Loucy (cell line): ENCODE measurements around the gene XPNPEP2.
A peak's percentile ranks its signal among the peaks of the same experiment; 100 is the strongest.

Experiments
- H2AFZ ChIP-seq: fragments of 200-600 bp; sonication (generic); 2 replicates; pipeline ENCODE4 v1.6.0; 2016; ENCODE audit warnings: antibody characterized with exemption, mild to moderate bottlenecking, low read length, moderate library complexity
- H3F3A ChIP-seq: fragments of 200-600 bp; 2 replicates; pipeline ENCODE4 v1.6.0; 2016; ENCODE audit warnings: antibody characterized with exemption, low read depth, mild to moderate bottlenecking
- H3K27me3 ChIP-seq: fragments of 200-600 bp; sonication (generic); 2 replicates; pipeline ENCODE4 v1.6.1; 2014; ENCODE audit warnings: low read length, mild to moderate bottlenecking; ENCODE audit not compliant: insufficient read depth, poor library complexity, severe bottlenecking
- H3K36me3 ChIP-seq: fragments of 200-600 bp; sonication (generic); 2 replicates; pipeline ENCODE4 v1.6.1; 2016; ENCODE audit warnings: low read length; ENCODE audit not compliant: insufficient read depth
- H3K4me1 ChIP-seq: fragments of 200-600 bp; sonication (generic); 2 replicates; pipeline ENCODE4 v1.5.1; 2014; ENCODE audit warnings: low read length, mild to moderate bottlenecking; ENCODE audit not compliant: insufficient read depth, poor library complexity, severe bottlenecking
- H3K4me2 ChIP-seq: fragments of 200-600 bp; sonication (generic); 2 replicates; pipeline ENCODE4 v1.6.0; 2014; ENCODE audit warnings: antibody characterized with exemption, low read length, low read depth, mild to moderate bottlenecking; ENCODE audit not compliant: poor library complexity, severe bottlenecking
- H3K4me3 ChIP-seq: fragments of 200-600 bp; sonication (generic); 2 replicates; pipeline ENCODE4 v1.5.1; 2014; ENCODE audit warnings: low read length, mild to moderate bottlenecking, mixed read lengths; ENCODE audit not compliant: poor library complexity, severe bottlenecking
- H3K79me2 ChIP-seq: fragments of 200-600 bp; sonication (generic); 2 replicates; pipeline ENCODE4 v1.6.1; 2014; ENCODE audit warnings: low read length; ENCODE audit not compliant: insufficient read depth
- H3K9ac ChIP-seq: fragments of 200-600 bp; sonication (generic); 2 replicates; pipeline ENCODE4 v1.6.0; 2014; ENCODE audit warnings: mild to moderate bottlenecking, low read depth, low read length, moderate library complexity; ENCODE audit not compliant: poor library complexity, severe bottlenecking
- H3K9me2 ChIP-seq: fragments of 200-600 bp; sonication (generic); replicated peaks from 2 replicates; pipeline ENCODE4 v1.6.1; 2016; ENCODE audit warnings: low read depth, low read length, mixed read lengths
- H3K9me3 ChIP-seq: fragments of 200-600 bp; sonication (generic); 2 replicates; pipeline ENCODE4 v1.6.1; 2014; ENCODE audit warnings: mild to moderate bottlenecking, antibody characterized with exemption, low read length, low read depth; ENCODE audit not compliant: insufficient read depth
- H4K20me1 ChIP-seq: fragments of 200-600 bp; sonication (generic); 2 replicates; pipeline ENCODE4 v1.6.0; 2014; ENCODE audit warnings: antibody characterized with exemption, low read length, mild to moderate bottlenecking; ENCODE audit not compliant: insufficient read depth, poor library complexity, severe bottlenecking
- CTCF ChIP-seq: fragments of 200-600 bp; sonication (generic); conservative IDR thresholded peaks from 2 replicates; pipeline ENCODE4 v1.5.1; 2014; ENCODE audit warnings: mild to moderate bottlenecking, antibody characterized with exemption, low read length
- EZH2phosphoT487 ChIP-seq: fragments of 200-600 bp; IDR thresholded peaks from 2 replicates; pipeline ENCODE4 v1.6.1; 2018; ENCODE audit warnings: antibody characterized with exemption, mild to moderate bottlenecking, moderate library complexity, borderline replicate concordance

The XPNPEP2 gene

GRCh38 chrX:129771266-129771995, 32.7 kb downstream of the XPNPEP2 start:
- peaks cover 82% of the 10 kb centered on the region for H3K4me1 ChIP-seq
- H3K79me2 ChIP-seq: peaks cover 19% of the 10 kb centered on the region; the same call in 1 of the 2 replicates
- H3K9me3 ChIP-seq: no peaks in the 10 kb centered on the region
- no peaks in the 10 kb centered on the region for H3K27me3 ChIP-seq
- no peaks in the 10 kb centered on the region for H4K20me1 ChIP-seq
- H3F3A ChIP-seq: peaks cover 6% of the 10 kb centered on the region; the same call in 1 of the 2 replicates
- no peaks in the 10 kb centered on the region for H3K9me2 ChIP-seq
- no peak for TF ChIP-seq EZH2phosphoT487
- TF ChIP-seq CTCF: no peak
- H2AFZ ChIP-seq: no peak overlapping the region
- no peak overlapping the region for H3K4me3 ChIP-seq
- H3K4me2 ChIP-seq: peak overlapping the region; percentile 26
- peak overlapping the region; percentile 47 for H3K9ac ChIP-seq
- no peaks in the 10 kb centered on the region for H3K36me3 ChIP-seq

DNA sequence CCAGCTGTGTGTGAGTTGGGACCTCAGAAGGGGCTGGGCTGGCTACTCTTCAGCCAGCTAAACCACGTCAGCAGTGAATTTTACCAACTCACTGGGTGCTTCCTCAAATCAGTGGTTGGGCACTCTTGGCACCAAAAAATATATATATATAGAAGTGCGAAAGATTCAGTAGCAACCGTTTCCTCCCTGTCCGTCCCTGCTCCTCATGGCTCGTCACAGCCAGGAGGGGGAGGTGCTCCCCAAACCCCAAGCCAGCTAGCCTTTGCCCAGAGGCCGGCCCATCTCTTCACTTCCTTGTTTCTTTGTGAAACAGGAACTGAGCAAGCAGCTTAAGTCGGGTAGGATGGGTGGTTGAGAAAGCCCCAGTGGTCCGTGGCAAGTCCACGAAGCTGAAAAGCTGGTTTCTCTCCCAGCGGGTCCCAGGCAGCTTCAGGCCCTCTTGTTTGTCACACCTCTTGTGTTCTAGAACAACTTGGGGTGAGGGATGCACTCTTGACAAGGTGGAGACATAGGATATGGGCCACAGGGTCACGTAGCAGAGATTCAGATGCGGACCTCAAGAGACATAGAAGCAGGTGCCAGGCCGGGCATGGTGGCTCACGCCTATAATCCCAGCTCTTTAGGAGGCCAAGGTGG, 34.1 kb downstream of the XPNPEP2 start:
- peak overlapping the region; percentile 23 for H3K4me2 ChIP-seq

More for the DNA sequence above, 34.1 kb downstream of the XPNPEP2 start:
- peaks cover 80% of the 10 kb centered on the region for H3K4me1 ChIP-seq
- H3K79me2 ChIP-seq: peaks cover 16% of the 10 kb centered on the region
- H3K9me2 ChIP-seq: no peaks in the 10 kb centered on the region
- H3F3A ChIP-seq: peaks cover 6% of the 10 kb centered on the region; the same call in 1 of the 2 replicates
- TF ChIP-seq CTCF (no peak), EZH2phosphoT487 (no peak)
- no peaks in the 10 kb centered on the region for H4K20me1 ChIP-seq
- no peak overlapping the region for H3K4me3 ChIP-seq
- no peak overlapping the region for H2AFZ ChIP-seq
- H3K36me3 ChIP-seq: no peaks in the 10 kb centered on the region
- peak overlapping the region; percentile 19 for H3K9ac ChIP-seq
- H3K27me3 ChIP-seq: no peaks in the 10 kb centered on the region
- no peaks in the 10 kb centered on the region for H3K9me3 ChIP-seq
